ENCODE measurements around the gene PTPRCAP.

GRCh38 chr11:67453816-67454732 lies 16.6 kb upstream of the PTPRCAP start:
- TF ChIP-seq CTCF (IDR thresholded peaks at IDR 0.05) (no peak), POLR2A (IDR thresholded peaks at IDR 0.05) (no peak)
